ENCODE results near the gene TSPAN9. TPM values are rescaled to one million over a fixed set of nuclear protein-coding genes. Genes with fewer than 3 reads are reported as not detected.

Gene TSPAN9
- polyA plus RNA-seq, 1 experiment, result 67.0 TPM

DNA sequence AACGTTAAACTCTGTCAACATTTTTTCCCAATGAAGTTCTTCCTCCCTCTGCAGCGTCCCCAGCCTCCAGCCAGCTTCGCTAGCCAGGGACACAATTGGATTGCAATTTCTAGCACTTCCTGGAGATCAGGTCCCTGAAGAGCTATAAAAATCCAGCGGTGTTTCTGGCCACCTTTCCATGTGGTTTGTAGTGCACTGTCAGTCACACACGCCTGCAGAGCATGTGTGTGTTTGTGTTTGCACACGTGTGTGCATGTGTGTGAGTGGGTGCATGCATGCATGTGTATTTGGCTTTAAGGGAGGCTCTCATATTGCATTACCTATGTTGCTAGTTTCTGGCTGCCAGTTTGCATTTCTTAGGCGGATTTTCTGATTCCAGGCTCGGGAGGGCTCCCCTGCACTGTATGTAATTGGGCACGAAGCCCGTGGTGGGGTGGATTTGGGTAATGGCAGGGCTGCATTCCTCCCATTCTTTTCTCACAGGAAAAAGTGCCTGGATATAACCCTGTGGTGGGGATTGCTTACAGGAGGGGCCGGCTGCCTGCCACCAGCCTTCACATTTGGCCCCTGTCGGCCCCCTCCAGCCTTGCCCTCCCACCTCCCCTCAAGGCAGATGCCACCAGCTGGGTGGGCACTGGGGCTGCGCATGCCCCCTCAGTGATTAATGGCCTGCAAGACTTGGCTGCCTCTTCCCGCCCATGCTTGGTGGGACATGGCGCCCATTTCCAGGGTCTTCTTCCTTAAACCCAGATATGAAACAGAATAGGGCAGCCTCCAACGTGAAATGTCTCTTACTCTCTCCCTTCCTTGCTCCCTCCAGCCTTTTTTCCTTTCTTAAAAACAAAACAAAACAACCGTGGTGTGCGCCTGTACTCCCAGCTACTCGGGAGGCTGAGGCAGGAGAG lies 74.0 kb downstream of the TSPAN9 start:
- ChIA-PET CTCF (no interaction called here), POLR2A (no interaction called here)
- H3K36me3 ChIP-seq (ENCODE audit: control insufficient read depth, insufficient read depth, low read length), result no peaks in the 10 kb centered on the region
- DNase-seq (ENCODE audit: low read depth), result no peak
- H3K4me3 ChIP-seq (ENCODE audit: low read depth, low read length), result no peak overlapping the region
- TF ChIP-seq CTCF (IDR thresholded peaks at IDR 0.05; ENCODE audit: insufficient read depth, low read depth, low read length), result no peak
- no peaks in the 10 kb centered on the region for H3K27me3 ChIP-seq (ENCODE audit: control insufficient read depth, insufficient read depth, low read length)

- no peak overlapping the region for H3K4me3 ChIP-seq (ENCODE audit: low read depth, low read length)
These were observed 74.9 kb downstream of the TSPAN9 start for GRCh38 chr12:3152011-3152511.

DNA sequence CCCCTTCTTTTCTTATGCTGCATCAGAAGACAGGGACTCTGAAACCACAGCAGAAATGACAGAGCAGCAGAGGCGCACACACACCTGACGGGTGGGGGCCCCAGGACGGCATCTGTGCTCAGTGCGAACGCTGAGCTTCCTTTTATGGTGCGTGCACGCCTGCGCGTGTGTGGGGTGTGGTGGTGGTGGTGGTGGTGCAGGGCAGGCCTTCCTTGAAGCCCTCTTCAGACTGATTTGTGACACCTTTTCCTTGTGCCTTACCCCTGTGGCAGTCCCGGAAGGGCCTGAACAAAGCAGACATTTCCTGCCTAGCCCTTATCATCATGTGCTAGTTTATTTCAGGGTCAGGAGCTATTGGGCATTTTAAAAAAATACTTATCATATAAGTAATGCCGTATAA lies 75.7 kb downstream of the TSPAN9 start:
- ChIA-PET POLR2A (no interaction called here), CTCF (interaction anchor here (1.3 to 2.2 kb wide), 3 partner anchors 18 to 122 kb away, joined by 4 to 11 read pairs (median 6); no protein-coding TSS in a partner anchor)
- no peak for DNase-seq (ENCODE audit: low read depth)
- Histone ChIP-seq H3K4me3 (ENCODE audit: low read depth, low read length) (no peak overlapping the region), H3K36me3 (ENCODE audit: control insufficient read depth, insufficient read depth, low read length) (no peaks in the 10 kb centered on the region), H3K27me3 (ENCODE audit: control insufficient read depth, insufficient read depth, low read length) (no peaks in the 10 kb centered on the region)
- no peak for TF ChIP-seq CTCF (IDR thresholded peaks at IDR 0.05; ENCODE audit: insufficient read depth, low read depth, low read length)

More at GRCh38 chr12:3152011-3152511, 74.9 kb downstream of the TSPAN9 start:
- no peak for TF ChIP-seq CTCF (IDR thresholded peaks at IDR 0.05; ENCODE audit: insufficient read depth, low read depth, low read length)
- H3K36me3 ChIP-seq (ENCODE audit: control insufficient read depth, insufficient read depth, low read length), result no peaks in the 10 kb centered on the region
- no peak for DNase-seq (ENCODE audit: low read depth)
- ChIA-PET POLR2A (no interaction called here), CTCF (no interaction called here)
- H3K27me3 ChIP-seq (ENCODE audit: control insufficient read depth, insufficient read depth, low read length), result no peaks in the 10 kb centered on the region

- no peak for TF ChIP-seq CTCF (IDR thresholded peaks at IDR 0.05; ENCODE audit: insufficient read depth, low read depth, low read length)
- H3K36me3 ChIP-seq (ENCODE audit: control insufficient read depth, insufficient read depth, low read length), result no peaks in the 10 kb centered on the region
- no peaks in the 10 kb centered on the region for H3K27me3 ChIP-seq (ENCODE audit: control insufficient read depth, insufficient read depth, low read length)
- CTCF ChIA-PET, result interaction anchor here (1.3 to 2.2 kb wide), 4 partner anchors 9 to 121 kb away, joined by 4 to 11 read pairs (median 5); no protein-coding TSS in a partner anchor
- no peak overlapping the region for H3K4me3 ChIP-seq (ENCODE audit: low read depth, low read length)
- POLR2A ChIA-PET, result no interaction called here
- DNase-seq (ENCODE audit: low read depth), result no peak
These were observed 76.8 kb downstream of the TSPAN9 start for GRCh38 chr12:3154006-3154405.

GRCh38 chr12:3155702-3156370 lies 78.7 kb downstream of the TSPAN9 start:
- H3K27me3 ChIP-seq (ENCODE audit: control insufficient read depth, insufficient read depth, low read length), result no peaks in the 10 kb centered on the region
- ChIA-PET CTCF (interaction anchor here (1.5 to 1.8 kb wide), 2 partner anchors 7 to 43 kb away, joined by 3 to 4 read pairs; no protein-coding TSS in a partner anchor), POLR2A (no interaction called here)
- DNase-seq (ENCODE audit: low read depth), result no peak
- no peak overlapping the region for H3K4me3 ChIP-seq (ENCODE audit: low read depth, low read length)
- TF ChIP-seq CTCF (IDR thresholded peaks at IDR 0.05; ENCODE audit: insufficient read depth, low read depth, low read length), result no peak
- no peaks in the 10 kb centered on the region for H3K36me3 ChIP-seq (ENCODE audit: control insufficient read depth, insufficient read depth, low read length)
